Endothelial cell of umbilical vein (primary cell): ENCODE data around the gene ARHGEF19. TPM values are rescaled to one million over a fixed set of nuclear protein-coding genes. Genes with fewer than 3 reads are reported as not detected.

Source experiments
- BruUV-seq: library from RNA; stranded (reverse); fragments of 400-500 nt; replicated peaks from 2 replicates; lab custom pipeline; 2021; lab: Mats Ljungman, UMichigan
- CTCF ChIA-PET: fragments of 300-600, 350-600 bp; sonication (Branson Sonifier 250); formaldehyde crosslinking; loops from one replicate; lab custom pipeline; 2021; ENCODE audit warnings: antibody characterized with exemption, inconsistent platforms; lab: Charles Lee
- POLR2A ChIA-PET: fragments of 300-600, 350-600 bp; sonication (Branson Sonifier 250); formaldehyde crosslinking; loops from one replicate; lab custom pipeline; 2021; ENCODE audit warnings: antibody characterized with exemption, inconsistent platforms; lab: Charles Lee
- DNase-seq: peaks from one replicate; pipeline ENCODE4 v3.0.0-alpha.2; 2011; ENCODE audit warnings: low read depth, low spot score
- FAIRE-seq: peaks from 2 replicates; lab custom pipeline; 2011; peaks lifted over from hg19 to GRCh38; lab: Jason Lieb, UNC
- H2AFZ ChIP-seq: 2 replicates; pipeline ENCODE4 v1.6.0; 2012; ENCODE audit warnings: low read depth, low read length, control low read depth, inconsistent platforms
- H3K27ac ChIP-seq: 2 replicates; pipeline ENCODE4 v1.5.1; 2011; ENCODE audit warnings: low read depth, mild to moderate bottlenecking, control low read depth, low read length, moderate library complexity; ENCODE audit not compliant: insufficient read depth
- H3K27me3 ChIP-seq, 2 experiments: 2 replicates each; pipeline versions ENCODE4 v1.6.0 to v1.6.1; 2011; ENCODE audit warnings: low read length in 2 of 2, mixed read lengths in 1 of 2; ENCODE audit not compliant: control insufficient read depth in 2 of 2, insufficient read depth in 2 of 2
- H3K36me3 ChIP-seq, 2 experiments: 2 replicates in 1 of 2; 3 replicates in 1 of 2; pipeline ENCODE4 v1.5.1; 2011; ENCODE audit warnings: low read length in 2 of 2, mild to moderate bottlenecking in 1 of 2, moderate library complexity in 1 of 2; ENCODE audit not compliant: control insufficient read depth in 2 of 2, insufficient read depth in 2 of 2; ENCODE audit errors: extremely low read depth in 1 of 2
- H3K4me1 ChIP-seq: 3 replicates; pipeline ENCODE4 v1.5.1; 2011; ENCODE audit warnings: mild to moderate bottlenecking, low read length; ENCODE audit not compliant: control insufficient read depth, insufficient read depth; ENCODE audit errors: extremely low read depth
- H3K4me2 ChIP-seq: 2 replicates; pipeline ENCODE4 v1.6.1; 2011; ENCODE audit warnings: low read length, control low read depth, mixed read lengths; ENCODE audit not compliant: insufficient read depth
- H3K4me3 ChIP-seq, 3 experiments: fragments of 200-600 bp in 1 of 3; sonication (generic), shearing (Covaris generic) in 1 of 3; replicated peaks in 1 of 3; 2 replicates each; pipeline ENCODE4 v1.5.1; 2011 to 2016; ENCODE audit warnings: control low read depth in 3 of 3, low read length in 3 of 3, mild to moderate bottlenecking in 2 of 3, inconsistent platforms in 1 of 3, low read depth in 1 of 3, moderate library complexity in 1 of 3; ENCODE audit not compliant: insufficient read depth in 1 of 3
- H3K79me2 ChIP-seq: 2 replicates; pipeline ENCODE4 v1.6.0; 2012; ENCODE audit warnings: low read length, inconsistent platforms; ENCODE audit not compliant: control insufficient read depth, insufficient read depth
- H3K9ac ChIP-seq: replicated peaks from 2 replicates; pipeline ENCODE3; 2011; ENCODE audit warnings: low read length, control low read depth; ENCODE audit not compliant: insufficient read depth; ENCODE audit errors: extremely low read depth
- H3K9me1 ChIP-seq: replicated peaks from 3 replicates; pipeline ENCODE4 v1.6.0; 2011; ENCODE audit warnings: mild to moderate bottlenecking, low read length; ENCODE audit not compliant: control insufficient read depth, insufficient read depth; ENCODE audit errors: extremely low read depth
- H3K9me3 ChIP-seq: replicated peaks from 2 replicates; pipeline ENCODE4 v1.5.1; 2012; ENCODE audit warnings: low read length, inconsistent platforms; ENCODE audit not compliant: control insufficient read depth, insufficient read depth
- H4K20me1 ChIP-seq: replicated peaks from 2 replicates; pipeline ENCODE3; 2011; ENCODE audit warnings: mild to moderate bottlenecking, low read length; ENCODE audit not compliant: control insufficient read depth, insufficient read depth; ENCODE audit errors: extremely low read depth
- CTCF ChIP-seq, 2 donors: IDR thresholded peaks; 1 replicate in 1 of 2; 2 replicates in 1 of 2; pipeline ENCODE4 v1.5.1; 2011; ENCODE audit warnings: low read length in 2 of 2, mild to moderate bottlenecking in 2 of 2, moderate library complexity in 2 of 2, control low read depth in 1 of 2, inconsistent platforms in 1 of 2, low read depth in 1 of 2; ENCODE audit not compliant: insufficient read depth in 1 of 2; ENCODE audit errors: extremely low read depth in 1 of 2
- EZH2 ChIP-seq: IDR thresholded peaks from 2 replicates; pipeline ENCODE4 v1.6.1; 2012; ENCODE audit warnings: borderline replicate concordance, low read depth, mild to moderate bottlenecking, moderate library complexity, low read length, inconsistent platforms; ENCODE audit not compliant: severe bottlenecking
- JUN ChIP-seq: IDR thresholded peaks from 2 replicates; pipeline ENCODE4 v1.6.1; 2011; ENCODE audit warnings: borderline replicate concordance, low read depth; ENCODE audit not compliant: insufficient read length, insufficient read depth
- MAX ChIP-seq: IDR thresholded peaks from 2 replicates; pipeline ENCODE4 v1.6.1; 2011; ENCODE audit not compliant: insufficient read depth, insufficient read length
- MYC ChIP-seq: IDR thresholded peaks from one replicate; pipeline ENCODE4 v1.6.1; 2011; ENCODE audit warnings: mild to moderate bottlenecking, low read depth, low read length
- POLR2A ChIP-seq: IDR thresholded peaks from 2 replicates; pipeline ENCODE4 v1.6.1; 2012; ENCODE audit warnings: low read depth, mild to moderate bottlenecking, control low read depth, low read length
- POLR2AphosphoS5 ChIP-seq: IDR thresholded peaks from 2 replicates; pipeline ENCODE4 v1.6.1; 2012; ENCODE audit warnings: low read depth, mild to moderate bottlenecking, control low read depth, low read length, moderate library complexity; ENCODE audit not compliant: insufficient read depth
- dilution Hi-C: fragments of 300-500 bp; cut with MboI; formaldehyde crosslinking; loops from one replicate; pipeline ENCODE4 v1.15.0; 2019; ENCODE audit warnings: low sequenced_read_pairs; ENCODE audit not compliant: extremely low pct_ligation_motif_present
- intact Hi-C: fragments of 100-400 bp; cut with micrococcal nuclease; formaldehyde crosslinking; loops from one replicate; pipeline ENCODE4 v1.10.0; 2022
- polyA plus RNA-seq, 4 experiments: library from polyadenylated mRNA; depleted of rRNA in 3 of 4; stranded (reverse) in 3 of 4; unstranded in 1 of 4; fragments of >200 nt; gene quantifications; 2 replicates each; pipeline versions ENCODE4 v1.2.1 to v1.2.3, GENCODE V29; 2011 to 2012; ENCODE audit warnings: missing spikeins in 1 of 4
- total RNA-seq: library from RNA; stranded (reverse); gene quantifications from 2 replicates; pipeline ENCODE4 v1.2.3, GENCODE V29; 2021

Gene ARHGEF19
- total and polyA plus RNA-seq, 2 donors (not counting 3 experiments of a cell fraction or from before 2014, with no cell fraction given): 6.2 to 8.0 TPM

- H3K4me3 ChIP-seq: peak overlapping the region in 1 of 3 experiments; percentile 6
- H4K20me1 ChIP-seq: no peaks in the 10 kb centered on the region
- peak overlapping the region; percentile 13 for H2AFZ ChIP-seq
- H3K4me1 ChIP-seq: no peaks in the 10 kb centered on the region
- peak overlapping the region; percentile 5 for H3K4me2 ChIP-seq
- H3K36me3 ChIP-seq: no peaks in the 10 kb centered on the region
- ChIA-PET POLR2A (no interaction called here), CTCF (no interaction called here)
- no peak for TF ChIP-seq MYC
- TF ChIP-seq MAX: no peak
- no peak for TF ChIP-seq POLR2AphosphoS5
- TF ChIP-seq JUN: no peak
- no peak for TF ChIP-seq POLR2A
- no peak for TF ChIP-seq EZH2
- TF ChIP-seq CTCF (IDR thresholded peaks at IDR 0.05; ENCODE audit: extremely low read depth in 1 of 2, insufficient read depth in 1 of 2, low read depth in 1 of 2, low read length in 2 of 2): no peak
- H3K27ac ChIP-seq: no peak overlapping the region
- no peak for FAIRE-seq
- no TSS peak for BruUV-seq
- H3K9ac ChIP-seq: no peak overlapping the region
- dilution Hi-C loops: no loop called here
- H3K9me1 ChIP-seq: no peaks in the 10 kb centered on the region
- peaks cover 22 to 23% of the 10 kb centered on the region in 2 experiments for H3K27me3 ChIP-seq
- H3K9me3 ChIP-seq: no peaks in the 10 kb centered on the region
- H3K79me2 ChIP-seq: no peaks in the 10 kb centered on the region
- intact Hi-C loops: no loop called here
- no peak for DNase-seq
These were observed 14.2 kb upstream of the ARHGEF19 start for GRCh38 chr1:16226490-16227179.
